22Rv1 (cell line): ENCODE results near the gene PRUNE2.

Experiments used
- CTCF ChIP-seq: fragments of 450-650 bp; IDR thresholded peaks from 2 replicates; pipeline ENCODE4 v1.5.1; 2017; ENCODE audit warnings: mild to moderate bottlenecking
- ZFX ChIP-seq: fragments of 450-650 bp; IDR thresholded peaks from 2 replicates; pipeline ENCODE4 v1.6.1; 2017; ENCODE audit warnings: antibody characterized with exemption, borderline replicate concordance

GRCh38 chr9:76634356-76635054 is 271.4 kb downstream of the PRUNE2 start:
- TF ChIP-seq CTCF (no peak), ZFX (no peak)
